ENCODE data around the gene WT1.

DNA sequence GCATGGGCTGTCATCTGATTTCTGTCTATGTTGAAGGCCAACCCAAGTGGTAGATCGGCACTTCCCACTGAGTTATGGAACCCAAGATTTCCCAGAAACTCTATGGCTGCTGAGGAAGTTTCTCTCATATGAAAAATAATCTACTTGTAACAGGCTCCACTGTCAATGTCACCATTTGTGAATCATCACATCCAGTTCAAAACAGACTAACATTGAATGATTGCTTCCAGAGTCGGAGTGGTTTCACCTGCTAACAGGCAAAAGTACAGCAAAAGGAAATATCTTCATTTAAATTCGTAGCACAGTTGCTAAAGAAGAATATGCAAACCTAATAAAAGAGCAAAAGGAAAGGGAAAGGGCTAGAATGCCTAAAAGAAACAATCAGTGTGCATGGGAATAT lies 12.8 kb downstream of the WT1 start:
- TF ChIP-seq EP300 (IDR thresholded peaks at IDR 0.05): no peak
- no peak for TF ChIP-seq CTCF (IDR thresholded peaks at IDR 0.05)

Data from gastroesophageal sphincter (tissue), 3 donors.